GM19372 (cell line): ENCODE measurements around the gene RINT1.
"Not testable (repeated sequence)": the region's sequence is repeated elsewhere in the genome, so short reads cannot be mapped to it uniquely, and the experiment has no call there.

Source experiments
- ATAC-seq: cut with Tn5 transposase; IDR thresholded peaks from one replicate; pipeline ENCODE4 v1.9.1; 2021; ENCODE audit warnings: mild to moderate bottlenecking, low read depth, moderate library complexity; ENCODE audit not compliant: unreplicated experiment

The RINT1 gene

GRCh38 chr7:105531792-105532671 is at the start of gene RINT1:
Gene RINT1, plus strand, starts transcription at chr7:105532201. Its CDS starts 115 bp downstream, at chr7:105532316.
- peak; percentile 89 for ATAC-seq

GRCh38 chr7:105487579-105488571 is 44.1 kb upstream of the RINT1 start:
- no peak for ATAC-seq

GRCh38 chr7:105489409-105489808 is 42.6 kb upstream of the RINT1 start:
- no peak for ATAC-seq

- no peak for ATAC-seq
Observed at GRCh38 chr7:105493196-105493922, 38.6 kb upstream of the RINT1 start.

GRCh38 chr7:105493923-105494315 is 38.1 kb upstream of the RINT1 start:
- ATAC-seq = no peak

- ATAC-seq = no peak
Observed at GRCh38 chr7:105496521-105496920, 35.5 kb upstream of the RINT1 start.

- no peak for ATAC-seq
Observed at GRCh38 chr7:105497016-105497415, 35.0 kb upstream of the RINT1 start.

GRCh38 chr7:105502173-105502572 is 29.8 kb upstream of the RINT1 start:
- no peak for ATAC-seq

GRCh38 chr7:105512415-105512814 is 19.6 kb upstream of the RINT1 start:
- ATAC-seq = no peak

- no peak for ATAC-seq
Observed at GRCh38 chr7:105512926-105513526, 19.0 kb upstream of the RINT1 start.

- ATAC-seq = not testable (repeated sequence)
Observed at GRCh38 chr7:105515610-105516009, 16.4 kb upstream of the RINT1 start.

GRCh38 chr7:105519353-105519752 is 12.6 kb upstream of the RINT1 start:
- no peak for ATAC-seq

GRCh38 chr7:105520620-105521019 is 11.4 kb upstream of the RINT1 start:
- ATAC-seq = not testable (repeated sequence)

GRCh38 chr7:105521027-105521716 is 10.8 kb upstream of the RINT1 start:
- ATAC-seq = peak; percentile 30

GRCh38 chr7:105521717-105522463 is 10.1 kb upstream of the RINT1 start, which contains the start of gene PUS7:
Gene PUS7, minus strand, starts transcription at chr7:105522271. Its CDS starts 13,759 bp downstream, at chr7:105508512.
- peak; percentile 80 for ATAC-seq

- not testable (repeated sequence) for ATAC-seq
Observed at GRCh38 chr7:105524423-105524822, 7.6 kb upstream of the RINT1 start.

GRCh38 chr7:105524840-105525239 is 7.2 kb upstream of the RINT1 start:
- ATAC-seq = no peak

GRCh38 chr7:105527737-105528136 is 4.3 kb upstream of the RINT1 start:
- not testable (repeated sequence) for ATAC-seq

GRCh38 chr7:105530126-105530525 is 1.9 kb upstream of the RINT1 start:
- ATAC-seq = no peak
